ENCODE data around the gene PSRC1.

GRCh38 chr1:109266965-109267364 is 16.0 kb downstream of the PSRC1 start:
- TF ChIP-seq CTCF (IDR thresholded peaks at IDR 0.05) = no peak
- no peak for TF ChIP-seq ZBTB33 (IDR thresholded peaks at IDR 0.05; ENCODE audit: borderline replicate concordance, low read depth)
- no peak for TF ChIP-seq NRF1 (IDR thresholded peaks at IDR 0.05; ENCODE audit: low read depth, low read length)
- no peak for TF ChIP-seq RFX5 (IDR thresholded peaks at IDR 0.05; ENCODE audit: low read length)
- no peak for TF ChIP-seq SIN3A (IDR thresholded peaks at IDR 0.05; ENCODE audit: borderline replicate concordance, low read depth, low read length)
- TF ChIP-seq SMC3 (IDR thresholded peaks at IDR 0.05; ENCODE audit: low read depth, low read length) = no peak
- TF ChIP-seq GABPA (IDR thresholded peaks at IDR 0.05; ENCODE audit: low read depth) = no peak
- no peak for TF ChIP-seq USF1 (IDR thresholded peaks at IDR 0.05; ENCODE audit: borderline replicate concordance, low read depth)
- no peak for TF ChIP-seq EZH2phosphoT487 (IDR thresholded peaks at IDR 0.05; ENCODE audit: borderline replicate concordance, low read depth)
- TF ChIP-seq EP300 (IDR thresholded peaks at IDR 0.05; ENCODE audit: borderline replicate concordance in 1 of 2, low read depth in 1 of 2, low read length in 1 of 2) = no peak
- no peak for TF ChIP-seq TCF12 (IDR thresholded peaks at IDR 0.05)

All from SK-N-SH (cell line).